ENCODE results near the gene ZNF670. TPM values are rescaled to one million over a fixed set of nuclear protein-coding genes. Genes with fewer than 3 reads are reported as not detected.

Gene ZNF670
- total RNA-seq, 1 experiment from 2014 or later = 13.9 TPM

- H3K4me1 Mint-ChIP-seq = peaks cover 0 to 3% of the 10 kb centered on the region in 2 experiments; a peak in 1 of 4 replicates
- H4K91ac ChIP-seq (ENCODE audit: insufficient read length, low read depth, low read length) = no peak overlapping the region
- H3K23ac ChIP-seq (ENCODE audit: insufficient read length, low read depth, low read length) = no peak overlapping the region
- H3K79me2 ChIP-seq (ENCODE audit: insufficient read depth, low read length) = no peaks in the 10 kb centered on the region
- no peak overlapping the region for H2BK5ac ChIP-seq (ENCODE audit: insufficient read length, low read length)
- no peak overlapping the region for H3K4me2 ChIP-seq (ENCODE audit: insufficient read depth, insufficient read length, low read length)
- no peak overlapping the region for H2AFZ ChIP-seq (ENCODE audit: low read length)
- no peak overlapping the region for H2BK20ac ChIP-seq (ENCODE audit: low read depth, low read length, poor library complexity, severe bottlenecking)
- H3K14ac ChIP-seq (ENCODE audit: insufficient read depth, low read length) = no peak overlapping the region
- H3K23me2 ChIP-seq (ENCODE audit: insufficient read length, low read depth, low read length, poor library complexity, severe bottlenecking) = no peaks in the 10 kb centered on the region
- H3K56ac ChIP-seq (ENCODE audit: insufficient read length, low read depth, low read length) = no peak overlapping the region
- peak; percentile 6 for DNase-seq
- no peak overlapping the region for H3K18ac ChIP-seq (ENCODE audit: insufficient read length, low read depth, low read length)
- H3T11ph ChIP-seq (ENCODE audit: low read length) = no peak overlapping the region
- no peak overlapping the region for H2BK12ac ChIP-seq (ENCODE audit: insufficient read length, low read depth, low read length)
- H3K4me1 ChIP-seq (ENCODE audit: insufficient read depth, low read length) = no peaks in the 10 kb centered on the region
- no peaks in the 10 kb centered on the region for H3K27me3 ChIP-seq (ENCODE audit: insufficient read depth, low read length)
- no peak overlapping the region for H3K9ac ChIP-seq (ENCODE audit: extremely low read depth, insufficient read length, low read length)
- peaks cover 0 to 2% (median 0%) of the 10 kb centered on the region in 3 experiments; a peak in 1 of 7 replicates for H3K36me3 Mint-ChIP-seq (ENCODE audit: insufficient read depth in 1 of 3, low read depth in 3 of 3)
- no peaks in the 10 kb centered on the region for H3K79me1 ChIP-seq (ENCODE audit: insufficient read depth, low read depth, low read length, poor library complexity, severe bottlenecking)
- no CpG with 5 or more reads among the region's 22 CpGs for WGBS (ENCODE audit: extremely low coverage, insufficient read length, low lambda C conversion rate)
- H3K27ac Mint-ChIP-seq = no peak overlapping the region
- no peak overlapping the region for H4K8ac ChIP-seq (replicated peaks; ENCODE audit: insufficient read length, low read depth, low read length)
- H2AK5ac ChIP-seq (ENCODE audit: insufficient read length, low read length) = no peak overlapping the region
- no peak overlapping the region for H3K4ac ChIP-seq (ENCODE audit: low read depth, low read length)
- H3K27me3 Mint-ChIP-seq (ENCODE audit: low read depth) = peaks cover 8% of the 10 kb centered on the region
- H2BK15ac ChIP-seq (ENCODE audit: low read depth, low read length) = no peak overlapping the region
- H3K27ac ChIP-seq (ENCODE audit: insufficient read length, low read depth, low read length) = no peak overlapping the region
- H3K9me3 Mint-ChIP-seq = peaks cover 4 to 5% of the 10 kb centered on the region in 2 experiments; a peak in 4 of 5 replicates
- no peak overlapping the region for H3K4me3 Mint-ChIP-seq
- no peaks in the 10 kb centered on the region for H4K20me1 ChIP-seq (ENCODE audit: control insufficient read depth, insufficient read depth, insufficient read length)
- no peak for TF ChIP-seq CTCF (conservative IDR thresholded peaks at IDR 0.05)
- H2BK120ac ChIP-seq (ENCODE audit: low read depth, low read length, poor library complexity, severe bottlenecking) = no peak overlapping the region
- no peak overlapping the region for H4K5ac ChIP-seq (ENCODE audit: insufficient read length, low read depth, low read length)
- no peaks in the 10 kb centered on the region for H3K9me3 ChIP-seq (ENCODE audit: control insufficient read depth, low read depth, low read length)
These were observed 41.2 kb upstream of the ZNF670 start for GRCh38 chr1:247119600-247120407.
